Measurements from ENCODE around the gene GPAM.
"Not testable (repeated sequence)": the region's sequence is repeated elsewhere in the genome, so short reads cannot be mapped to it uniquely, and the experiment has no call there.

GPAM gene

DNA sequence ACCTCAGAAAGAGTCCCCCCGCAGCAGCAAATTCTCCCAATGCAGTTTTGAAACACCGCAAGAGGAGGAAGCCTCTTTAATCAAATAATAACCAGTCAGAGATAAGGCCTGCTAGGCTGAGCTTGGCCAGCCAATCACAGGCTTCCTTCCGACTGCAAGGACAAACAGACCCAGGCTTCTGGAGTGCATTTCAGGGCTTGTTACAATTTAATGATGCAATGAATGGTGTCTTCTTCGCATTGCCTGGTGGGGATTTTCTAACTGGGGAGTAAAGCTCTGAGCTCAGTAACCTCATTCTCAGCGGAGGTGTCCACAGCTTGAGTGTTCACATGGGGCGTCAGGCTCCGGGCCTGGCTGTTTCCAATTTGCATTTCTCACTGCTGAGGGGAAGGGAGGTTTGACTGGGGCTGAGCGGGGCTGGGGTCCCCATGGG, 31.8 kb upstream of the GPAM start:
- DNase-seq, result no peak

DNA sequence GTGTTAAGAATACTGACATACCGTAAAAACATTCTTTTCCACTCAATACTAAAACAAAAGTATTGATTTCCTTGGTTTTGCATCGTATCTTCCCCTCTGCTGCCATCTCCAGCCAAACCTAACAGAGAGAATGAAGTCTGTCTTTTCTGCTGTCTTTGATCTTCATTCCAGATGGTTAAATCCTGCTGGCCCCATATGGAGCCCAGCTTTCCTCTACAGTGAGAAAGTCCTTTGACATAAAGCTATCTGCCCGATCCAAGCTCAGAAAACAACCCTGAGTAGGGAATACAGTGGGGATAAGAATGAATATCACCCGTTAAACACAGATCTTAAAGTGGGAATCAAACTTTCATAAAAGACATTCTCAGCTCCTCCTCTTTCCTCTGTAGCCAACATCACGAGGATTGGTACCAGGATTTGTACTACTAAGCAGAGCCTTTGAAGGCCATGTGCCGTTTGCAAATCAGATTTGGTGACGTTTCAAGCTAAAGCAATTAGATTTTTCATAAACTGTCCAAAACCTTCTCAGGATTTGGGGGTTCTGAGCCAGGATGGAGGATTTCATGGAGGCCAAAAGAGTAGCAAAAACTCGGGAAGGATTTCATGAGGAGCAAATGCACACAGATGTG, 30.8 kb upstream of the GPAM start:
- DNase-seq, result no peak

DNA sequence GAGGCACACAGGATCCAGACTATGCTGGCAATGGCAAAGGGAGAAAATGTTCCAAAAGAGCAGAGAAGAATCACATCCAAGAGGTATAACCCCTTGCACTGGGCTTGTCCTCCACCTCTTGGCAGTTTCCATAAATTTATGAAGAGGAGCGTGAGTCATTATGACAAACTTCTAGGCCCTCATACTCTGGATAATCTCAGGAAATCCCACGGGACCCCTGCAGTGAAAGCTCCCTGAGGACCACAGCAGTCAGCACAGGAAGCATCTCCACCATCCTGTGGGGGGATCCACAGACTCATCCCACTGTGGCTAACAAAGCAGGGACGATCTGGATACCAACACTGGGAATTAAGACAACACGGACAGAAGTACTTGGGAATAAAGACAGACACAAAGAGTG, 30.3 kb upstream of the GPAM start:
- no peak for DNase-seq

DNA sequence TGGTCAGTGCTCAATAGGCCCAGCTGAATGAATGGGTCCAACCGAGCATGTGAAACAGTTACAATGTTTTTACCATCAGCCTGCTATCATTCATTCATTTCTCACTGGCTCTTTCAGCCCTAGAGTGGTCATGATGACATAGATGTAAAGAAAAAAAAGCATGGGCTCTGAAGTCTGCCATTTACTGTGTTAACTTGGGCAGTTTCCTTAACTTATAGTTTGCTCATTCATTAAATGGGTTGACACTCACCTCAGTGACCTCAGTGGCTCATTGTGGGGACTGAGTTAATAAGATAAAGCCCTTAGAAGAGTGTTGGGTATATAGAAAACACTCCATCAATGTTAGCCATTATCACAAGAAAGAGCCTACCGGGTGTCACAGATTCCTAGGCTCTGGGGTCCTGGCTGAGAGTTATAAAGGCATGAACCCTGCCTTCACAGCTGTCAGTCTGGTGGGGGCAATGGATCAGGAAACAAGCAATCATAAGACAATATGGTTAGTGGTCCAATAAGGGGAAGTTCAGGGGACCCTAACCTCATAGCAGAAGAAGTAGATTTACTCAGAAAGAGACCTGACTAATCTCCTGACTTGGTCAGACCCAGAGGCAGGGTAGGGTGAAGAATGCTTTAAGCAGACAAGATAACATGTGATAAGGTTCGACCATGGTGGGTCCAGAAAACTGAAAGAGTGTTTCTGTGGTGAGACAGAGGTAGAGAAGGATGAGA, 29.7 kb upstream of the GPAM start:
- no peak for DNase-seq

DNA sequence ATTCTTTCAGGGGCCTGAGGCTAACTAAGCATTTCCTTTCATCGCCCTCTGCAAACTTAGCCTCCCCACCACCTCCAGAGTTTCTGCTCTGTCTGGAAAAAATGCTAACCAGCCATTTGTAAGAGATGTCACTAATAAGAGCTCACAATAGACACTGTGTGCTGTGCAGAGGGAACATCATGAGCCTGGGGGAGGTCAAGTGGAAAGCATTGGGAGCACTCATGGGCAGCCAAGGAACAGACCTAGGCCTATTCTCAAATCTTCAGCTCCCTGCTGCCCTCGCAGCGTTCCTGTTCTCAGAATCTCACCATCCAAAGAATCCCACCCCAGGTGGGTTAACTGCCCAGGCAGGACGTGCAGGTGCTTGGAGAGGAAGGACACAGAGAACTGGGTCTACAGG, 27.1 kb upstream of the GPAM start:
- no peak for DNase-seq

DNA sequence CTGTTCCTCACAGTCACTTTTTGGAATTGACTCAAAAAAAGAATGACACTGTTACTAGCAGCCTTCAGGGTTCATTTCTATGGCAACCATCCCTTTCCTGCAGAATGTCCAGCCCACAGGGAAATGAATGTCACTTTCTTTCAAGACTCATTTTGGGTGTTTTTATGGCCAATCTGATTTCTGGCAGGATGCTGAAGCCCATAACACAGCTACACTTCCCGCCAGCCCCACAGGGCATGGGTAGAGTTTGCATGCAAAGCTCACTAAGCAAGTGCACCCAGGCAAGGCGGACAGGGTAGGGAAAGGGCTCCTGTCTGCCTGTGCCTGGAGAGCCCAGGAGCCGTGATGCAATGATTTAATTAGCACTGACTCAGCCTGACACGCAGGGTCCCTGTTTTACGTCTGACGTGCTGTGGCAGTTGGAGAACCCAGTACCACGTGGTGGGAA, 26.1 kb upstream of the GPAM start:
- DNase-seq, result no peak

DNA sequence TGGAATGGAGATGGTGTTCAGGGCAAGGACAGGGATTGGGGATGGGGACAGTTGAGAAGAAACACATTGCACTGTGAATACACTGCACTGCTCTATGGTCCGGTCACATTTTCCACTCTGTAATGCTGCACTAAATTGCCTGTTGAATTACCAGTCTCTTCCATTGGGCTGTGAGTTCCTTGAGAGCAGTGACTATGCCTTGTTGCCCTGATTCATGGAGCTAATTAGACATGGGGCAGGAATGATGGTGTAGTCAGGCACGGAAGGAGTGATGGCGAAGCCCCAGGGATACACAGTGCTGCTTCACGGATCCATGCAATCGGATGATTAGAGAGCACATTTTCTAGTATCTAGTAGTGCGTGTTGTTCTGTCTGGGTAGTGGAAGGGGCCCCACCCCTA, 25.4 kb upstream of the GPAM start:
- DNase-seq, result no peak

DNA sequence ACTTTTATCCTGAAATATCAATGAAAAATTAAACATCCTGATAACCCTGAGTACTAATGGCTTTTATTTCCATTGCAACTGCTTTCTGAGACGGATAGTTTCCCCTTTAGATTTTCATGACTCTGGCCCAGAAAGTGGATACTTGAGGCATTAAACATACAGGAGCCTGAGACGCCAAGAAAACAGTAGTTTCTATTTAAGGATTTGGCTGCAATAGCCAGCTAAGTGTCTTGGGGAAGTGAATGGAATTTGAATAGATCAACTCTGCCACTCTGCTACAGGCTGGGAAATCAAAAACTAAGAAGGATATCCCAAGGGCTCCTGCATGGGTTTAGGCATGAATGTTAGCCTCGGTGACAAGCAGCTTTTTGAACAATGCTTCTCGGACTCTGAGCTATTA, 24.7 kb upstream of the GPAM start:
- no peak for DNase-seq

DNA sequence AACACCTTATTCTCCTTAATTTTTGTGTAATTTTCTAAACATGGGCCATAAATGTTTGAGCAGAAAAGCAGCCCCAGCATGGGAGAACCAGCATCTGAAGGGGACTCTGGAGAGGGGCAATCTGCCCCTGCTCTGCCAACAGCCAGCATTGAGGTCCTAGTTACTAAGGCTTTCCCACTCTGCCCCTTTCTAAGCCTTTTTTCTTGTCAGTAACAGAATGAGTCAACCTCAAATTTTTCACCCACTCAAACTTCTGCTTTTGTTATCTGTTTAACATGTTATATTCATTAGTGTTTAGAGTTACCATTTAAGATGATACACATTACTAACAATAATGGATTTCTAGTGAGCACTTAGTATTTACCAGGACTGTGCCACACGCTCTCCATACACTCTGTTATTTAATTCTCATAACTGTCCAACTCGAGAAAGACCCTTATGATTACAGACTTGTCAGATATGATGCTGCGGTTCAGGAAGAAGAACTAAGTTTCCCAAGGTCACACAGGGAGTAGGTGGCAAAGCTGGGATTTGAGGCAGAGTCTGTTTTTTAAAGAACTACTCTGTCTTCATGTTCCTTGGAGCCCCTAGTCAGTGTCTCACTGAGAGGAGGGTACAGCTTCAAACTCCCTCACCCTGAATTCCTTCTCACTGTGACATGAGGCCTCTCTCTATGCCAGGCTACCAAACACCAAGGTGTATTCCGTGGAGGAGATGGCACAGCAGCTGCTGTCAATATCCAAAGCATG, 19.9 kb upstream of the GPAM start:
- DNase-seq, result peak; percentile 4 to 43

DNA sequence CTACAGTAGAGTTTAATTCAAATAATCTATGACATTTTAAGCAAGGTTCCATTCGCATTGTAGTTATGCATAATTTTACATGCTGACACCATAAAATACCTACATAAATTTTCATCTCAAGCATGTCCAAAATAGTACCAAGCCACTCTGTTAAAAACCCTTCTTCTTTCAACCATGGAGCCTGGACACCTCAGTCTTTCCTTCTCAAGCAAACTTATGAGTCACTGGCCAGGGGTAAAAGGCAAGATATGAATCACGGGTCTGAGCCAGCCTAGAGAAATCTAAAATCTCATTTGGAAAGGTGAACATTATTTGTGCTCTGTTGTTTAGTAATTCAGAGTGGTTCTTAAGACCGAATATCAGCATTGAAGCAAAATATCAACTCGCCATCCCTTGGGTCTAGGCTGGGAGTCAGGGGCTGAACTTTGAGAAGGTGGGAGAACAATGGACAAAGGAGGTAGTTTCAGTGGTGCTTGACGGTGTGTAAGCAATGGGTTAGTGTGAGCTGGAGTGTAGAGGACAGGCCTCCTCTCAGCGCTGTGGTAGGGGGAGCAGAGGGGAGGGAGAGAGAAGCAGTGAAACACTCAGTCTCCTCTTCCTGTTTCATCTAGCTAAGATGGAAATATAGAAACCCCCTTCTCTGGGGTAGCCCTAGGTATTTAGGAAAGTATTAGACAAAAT, 19.1 kb upstream of the GPAM start:
- DNase-seq, result no peak

DNA sequence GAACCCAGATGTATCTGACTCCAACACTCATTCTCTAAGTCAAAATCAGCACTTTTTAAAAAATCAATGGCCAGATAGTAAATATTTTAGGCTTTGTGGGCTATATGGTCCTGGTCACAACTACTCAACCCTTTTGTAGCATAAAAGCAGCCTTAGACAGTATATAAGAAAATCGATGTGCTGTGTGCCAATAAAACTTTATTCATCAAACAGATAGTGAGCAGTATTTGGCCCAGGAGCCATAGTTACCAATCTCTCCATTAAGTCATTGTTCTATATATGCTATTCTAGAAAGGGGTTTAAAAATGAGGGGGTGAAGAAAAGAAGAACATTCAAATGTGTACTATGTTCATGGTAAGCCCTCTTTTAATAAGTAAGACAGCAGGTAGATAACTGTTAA, 18.5 kb upstream of the GPAM start:
- no peak for DNase-seq

DNA sequence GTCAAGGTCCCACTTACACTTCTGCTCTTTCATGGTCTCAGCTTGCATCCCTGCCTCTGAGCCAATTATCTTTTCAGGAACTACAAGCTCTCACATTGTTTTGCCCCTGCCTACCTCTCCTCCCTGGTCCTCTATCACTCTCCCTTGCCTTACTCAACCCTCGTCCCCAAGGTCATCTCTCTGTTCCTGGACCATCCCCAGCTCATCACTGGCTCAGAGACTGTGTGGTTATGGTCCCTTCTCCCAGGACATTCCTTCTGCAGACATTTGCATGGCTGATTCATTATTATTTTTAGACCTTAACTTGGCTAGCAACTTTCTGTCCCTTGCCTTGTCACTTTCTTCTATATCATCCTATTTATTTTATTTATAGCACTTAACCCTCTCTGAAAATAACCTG, 17.8 kb upstream of the GPAM start:
- DNase-seq, result no peak

DNA sequence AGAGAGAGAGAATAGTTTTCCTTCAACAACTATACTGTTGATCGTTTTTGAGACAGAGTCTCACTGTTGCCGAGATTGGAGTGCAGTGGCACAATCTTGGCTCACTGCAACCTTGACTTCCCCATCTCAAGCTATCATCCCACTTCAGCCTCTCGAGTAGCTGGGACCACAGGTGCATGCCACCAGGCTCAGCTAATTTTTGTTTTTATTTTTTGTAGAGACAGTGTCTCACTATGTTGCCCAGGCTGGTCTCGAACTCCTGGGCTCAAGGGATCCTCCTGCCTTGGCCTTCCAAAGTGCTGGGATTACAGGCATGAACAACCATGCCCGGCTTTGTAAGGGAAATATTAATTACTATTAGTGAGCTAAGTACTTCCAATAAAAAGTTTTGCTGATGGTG, 16.7 kb upstream of the GPAM start:
- not testable (repeated sequence) for DNase-seq

DNA sequence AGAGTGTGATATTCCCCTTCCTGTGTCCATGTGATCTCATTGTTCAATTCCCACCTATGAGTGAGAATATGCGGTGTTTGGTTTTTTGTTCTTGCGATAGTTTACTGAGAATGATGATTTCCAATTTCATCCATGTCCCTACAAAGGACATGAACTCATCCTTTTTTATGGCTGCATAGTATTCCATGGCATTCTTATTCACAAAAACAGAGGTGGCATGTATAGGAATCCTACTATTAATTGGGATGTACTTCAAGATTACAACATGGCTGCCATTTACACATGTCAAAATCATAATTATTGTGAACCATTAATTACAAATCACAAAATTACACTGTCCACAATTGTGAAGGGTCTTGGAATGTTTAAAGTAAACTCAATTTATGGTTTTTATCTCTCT, 14.1 kb upstream of the GPAM start:
- not testable (repeated sequence) for DNase-seq

DNA sequence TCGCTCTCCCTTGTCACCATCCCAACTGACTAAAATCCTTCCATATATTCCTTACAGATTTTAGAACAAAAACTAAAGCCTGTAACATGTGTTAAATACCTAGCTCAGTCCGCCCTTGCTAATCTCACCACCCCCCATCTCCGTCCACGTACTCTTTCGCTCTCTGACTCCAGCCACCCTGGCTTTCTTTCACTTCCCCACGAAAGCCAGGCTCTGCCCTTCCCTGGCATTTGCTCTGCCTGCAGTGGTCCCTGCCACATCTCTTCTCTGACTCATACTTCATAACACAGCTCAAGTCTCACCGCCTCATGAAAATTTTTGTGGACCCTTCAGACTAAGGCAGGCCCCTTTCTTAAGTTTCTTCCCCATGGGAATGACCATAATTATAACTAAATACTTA, 11.7 kb upstream of the GPAM start:
- no peak for DNase-seq

DNA sequence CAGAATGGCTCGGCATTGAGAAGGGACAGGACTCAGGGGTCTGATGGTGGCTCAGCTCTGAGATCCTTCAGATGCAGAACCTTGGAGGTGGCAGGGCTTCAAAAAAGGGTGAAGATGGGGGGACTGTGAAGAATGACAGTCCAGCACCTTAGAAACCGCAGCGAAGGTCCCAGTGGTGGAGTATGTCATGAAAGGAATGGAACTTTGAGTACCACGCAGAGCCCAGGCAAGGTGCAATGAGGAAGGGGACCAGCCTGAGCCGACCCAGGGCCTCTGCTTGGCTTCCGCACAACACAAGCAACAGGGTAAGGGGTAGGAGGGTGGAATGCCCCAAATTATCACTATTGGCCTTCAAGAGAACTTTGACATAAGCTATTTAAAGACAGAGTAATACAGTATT, 8.2 kb upstream of the GPAM start:
- DNase-seq, result no peak

DNA sequence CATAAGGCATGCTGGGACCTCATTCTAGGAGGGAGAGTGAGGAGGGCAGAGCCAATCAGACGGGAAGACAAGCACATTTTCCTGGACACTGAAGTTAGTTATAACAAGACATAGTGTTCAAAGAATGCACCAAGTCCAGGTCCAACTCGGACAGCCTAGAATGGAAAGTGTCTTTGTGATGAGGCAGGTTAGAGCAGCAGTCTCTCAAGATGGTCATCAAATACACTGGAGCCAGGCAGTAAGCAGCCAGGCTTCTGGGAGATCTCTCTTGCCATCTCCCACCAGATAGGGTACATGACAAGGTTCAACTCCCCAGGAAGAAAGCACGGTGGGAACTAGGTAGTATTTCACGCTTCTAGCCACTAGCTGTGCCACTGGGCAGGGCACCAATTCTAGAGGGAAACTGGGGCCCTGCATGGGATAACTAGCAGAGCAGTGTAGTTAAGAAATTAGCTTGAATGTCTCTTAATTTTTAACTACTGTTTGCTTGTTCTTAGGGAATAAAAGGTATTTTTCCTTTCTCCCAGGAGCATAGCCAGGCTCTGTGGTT, 7.6 kb upstream of the GPAM start:
- no peak for DNase-seq

DNA sequence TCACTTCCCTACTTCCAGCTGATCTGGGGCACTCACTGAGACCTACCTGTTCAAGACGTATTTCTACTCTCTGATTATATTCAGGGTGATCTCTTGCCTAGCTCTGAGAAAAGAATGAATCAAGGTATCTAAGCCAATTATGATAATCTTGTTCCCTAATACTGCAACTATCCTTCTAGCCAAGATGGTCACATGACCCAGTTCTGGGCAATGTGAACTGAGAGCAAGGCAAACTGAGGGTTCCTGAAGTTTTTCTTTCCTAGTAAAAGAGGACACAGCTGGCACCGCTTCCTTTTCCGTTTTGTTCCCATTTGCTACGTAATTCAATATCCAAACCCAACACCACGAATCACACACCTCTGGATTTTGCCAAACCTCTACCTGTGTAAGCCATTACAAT, 5.9 kb upstream of the GPAM start:
- no peak for DNase-seq

DNA sequence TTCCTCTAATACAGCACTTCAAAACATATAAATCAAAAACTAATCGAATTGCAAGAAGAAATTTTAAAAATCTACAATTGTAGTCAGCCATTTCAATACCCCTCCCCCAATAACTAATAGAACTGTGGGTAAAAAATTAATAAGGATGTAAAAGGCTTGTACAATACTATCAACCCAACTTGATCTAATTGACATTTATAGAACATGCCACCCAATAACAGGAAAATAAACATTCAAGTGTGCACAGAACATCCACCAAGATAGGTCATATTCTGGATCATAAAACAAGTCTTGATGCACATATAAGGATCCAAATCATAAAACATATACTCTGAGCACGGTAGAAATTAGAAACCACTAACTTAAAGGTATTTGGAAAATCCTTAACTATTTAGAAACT, 4.0 kb upstream of the GPAM start:
- DNase-seq, result no peak

DNA sequence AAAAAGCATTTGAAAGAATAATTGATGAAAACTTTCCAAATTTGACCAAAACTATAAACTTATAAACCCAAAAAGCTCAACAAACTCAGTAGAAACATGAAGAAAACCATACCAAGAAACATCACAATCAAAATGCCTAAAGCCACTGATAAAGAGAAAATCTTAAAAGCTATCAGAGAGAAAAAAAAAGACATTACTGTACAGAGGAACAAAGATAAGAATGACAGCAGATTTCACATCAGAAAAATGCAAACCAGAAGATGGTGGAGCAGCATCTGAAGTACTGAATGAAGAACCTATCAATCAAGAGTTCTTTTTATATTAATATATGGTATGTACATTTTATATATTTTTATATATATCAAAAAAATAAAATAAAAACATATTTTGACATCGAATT, 2.4 kb upstream of the GPAM start:
- no peak for DNase-seq

DNA sequence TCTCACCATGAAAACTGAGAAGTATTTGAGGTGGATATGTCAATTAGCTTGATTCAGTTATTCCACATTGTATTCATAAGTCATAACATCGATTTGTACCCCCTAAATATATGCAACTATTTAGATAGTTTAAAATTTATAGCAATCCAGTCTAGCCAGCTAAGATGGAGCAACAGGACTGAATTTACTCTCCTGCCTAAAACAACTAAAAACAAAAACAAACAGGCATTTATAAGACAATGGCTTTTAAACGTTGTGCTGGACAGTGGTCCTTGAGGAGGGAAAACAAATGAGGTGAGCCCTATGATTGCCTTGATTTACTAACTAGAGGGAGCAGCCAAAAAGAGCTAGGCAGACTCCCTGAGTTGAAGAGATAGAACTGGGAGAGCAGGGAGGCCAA, 814 bp upstream of the GPAM start:
- no peak for DNase-seq

DNA sequence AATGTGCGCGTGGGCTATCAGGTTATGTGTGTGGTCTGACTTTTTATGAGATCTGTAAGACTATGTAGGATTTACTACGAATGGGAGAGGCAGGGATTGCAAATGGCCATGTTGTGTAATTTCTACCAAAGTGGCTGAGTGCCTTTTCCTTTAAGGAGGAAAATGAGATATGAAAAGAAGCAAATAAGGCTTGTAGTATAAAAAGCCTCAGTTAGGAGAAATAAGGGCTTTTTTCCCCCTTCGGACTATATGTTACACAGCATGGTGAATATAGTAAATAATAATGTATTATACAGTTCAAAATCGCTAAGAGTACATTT, 447 bp upstream of the GPAM start:
- no peak for DNase-seq

DNA sequence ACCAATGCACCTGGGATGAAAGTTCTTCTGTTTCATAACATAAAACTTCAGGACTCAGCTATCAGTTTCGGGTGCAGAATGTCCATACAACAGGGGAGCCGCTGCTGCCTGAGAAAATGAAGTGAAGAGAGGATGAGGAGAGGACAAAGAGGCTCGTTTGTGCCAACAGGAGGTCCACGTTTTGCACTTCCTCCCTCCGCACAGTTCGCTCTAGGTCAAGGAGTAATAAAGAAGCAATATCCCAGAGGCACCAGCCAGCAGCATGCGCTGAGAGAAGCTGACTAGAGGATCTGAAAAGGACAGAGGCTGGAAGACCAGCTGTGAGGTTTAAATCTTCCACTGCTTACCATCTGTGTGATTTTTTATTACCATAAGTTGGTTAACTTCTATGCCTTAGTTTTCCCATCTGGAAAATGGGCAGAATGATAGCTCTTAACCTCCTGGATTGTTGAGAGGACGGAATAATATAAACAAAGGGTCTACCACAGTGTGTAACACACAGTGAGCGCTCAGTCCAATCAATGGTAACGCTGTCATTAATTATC, 709 bp downstream of the GPAM start:
- no peak for DNase-seq
